GM18858 (cell line): ENCODE results near the gene ALCAM.
A peak's percentile ranks its signal among the peaks of the same experiment; 100 is the strongest.

Source experiments
- ATAC-seq: cut with Tn5 transposase; IDR thresholded peaks from one replicate; pipeline ENCODE4 v1.9.1; 2021; ENCODE audit not compliant: unreplicated experiment

Gene ALCAM

DNA sequence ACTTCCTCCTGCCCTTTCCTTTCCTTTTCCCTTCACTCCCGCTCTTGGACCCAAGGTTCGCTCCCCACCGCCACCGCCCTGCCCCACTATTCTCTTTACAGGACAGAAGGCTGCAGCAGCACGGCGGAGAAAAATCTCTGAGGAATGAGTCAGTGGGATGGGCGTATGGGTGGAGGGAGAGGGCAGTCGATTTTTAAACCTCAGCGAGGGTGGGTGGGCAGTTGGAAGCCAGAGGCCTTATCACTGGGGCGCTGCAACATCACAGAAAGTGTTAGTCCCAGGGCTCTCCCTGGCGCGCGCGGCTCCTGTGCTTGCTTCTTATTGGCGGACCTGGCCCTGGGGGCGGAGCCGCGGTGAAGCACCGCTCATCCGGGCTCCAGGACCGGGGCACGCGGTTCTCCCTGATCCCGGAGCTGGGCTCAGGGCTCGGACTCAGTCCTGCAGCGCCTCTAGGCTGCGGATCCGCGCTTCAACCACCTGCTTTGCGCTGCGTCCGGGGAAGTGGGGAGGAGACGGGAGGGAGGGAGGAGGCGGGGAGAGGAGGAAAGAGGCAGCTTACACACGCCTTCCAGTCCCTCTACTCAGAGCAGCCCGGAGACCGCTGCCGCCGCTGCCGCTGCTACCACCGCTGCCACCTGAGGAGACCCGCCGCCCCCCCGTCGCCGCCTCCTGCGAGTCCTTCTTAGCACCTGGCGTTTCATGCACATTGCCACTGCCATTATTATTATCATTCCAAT is at the start of gene ALCAM:
TSS of gene ALCAM (plus strand) at position 584 of the 737 bp plus-strand sequence.
- peak; percentile 48 for ATAC-seq

DNA sequence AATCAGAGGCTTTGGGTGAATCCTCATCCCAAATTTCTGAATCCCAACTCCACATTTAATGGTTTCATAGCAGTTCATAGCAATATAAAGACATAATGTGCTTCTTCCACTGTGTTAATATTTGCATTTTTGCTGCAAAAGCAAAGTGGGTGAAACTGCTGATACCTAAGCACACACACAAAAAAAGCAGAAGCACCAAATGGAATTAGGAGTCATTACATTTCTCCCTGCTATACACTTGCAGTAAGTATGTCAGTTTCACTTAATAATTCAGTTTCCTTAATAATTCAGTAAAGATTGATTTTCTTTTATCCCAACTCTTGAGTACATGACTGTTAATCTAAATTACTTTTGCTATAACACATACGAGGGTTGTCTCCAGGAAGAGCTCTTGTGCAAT is 48.9 kb upstream of the ALCAM start:
- ATAC-seq: no peak

DNA sequence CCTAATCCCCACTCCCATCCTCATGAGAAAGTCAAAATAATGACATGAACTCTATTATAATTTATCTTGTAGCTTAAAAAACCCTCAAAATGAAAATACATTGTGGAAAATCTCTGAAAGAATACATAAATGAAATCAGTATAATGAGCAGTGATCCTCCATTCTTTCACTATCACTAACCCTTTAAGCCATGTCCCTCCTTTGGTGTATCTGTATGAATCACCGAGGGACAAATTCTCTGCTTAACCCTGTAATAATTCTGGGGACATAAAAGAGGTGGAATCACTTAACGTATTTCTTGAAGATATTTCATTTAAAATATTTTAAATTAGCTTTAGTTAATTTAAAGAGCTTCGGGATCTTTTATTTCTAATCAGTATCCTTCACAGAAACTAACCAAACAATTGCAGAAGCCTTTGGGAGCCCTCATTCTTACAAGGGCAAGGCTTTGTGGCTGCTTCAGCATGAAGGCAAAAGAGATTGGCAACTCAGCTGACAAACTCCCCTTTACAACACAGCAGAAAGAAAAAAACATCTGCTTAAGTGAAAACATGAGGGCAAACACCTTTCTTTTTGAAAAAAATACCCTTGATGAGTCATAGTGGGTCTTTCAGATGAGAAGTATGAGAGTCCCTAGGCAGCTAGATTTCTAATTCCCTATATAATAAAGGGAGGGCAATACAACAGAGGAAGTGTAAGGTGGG is 44.0 kb upstream of the ALCAM start:
- ATAC-seq: peak; percentile 98

DNA sequence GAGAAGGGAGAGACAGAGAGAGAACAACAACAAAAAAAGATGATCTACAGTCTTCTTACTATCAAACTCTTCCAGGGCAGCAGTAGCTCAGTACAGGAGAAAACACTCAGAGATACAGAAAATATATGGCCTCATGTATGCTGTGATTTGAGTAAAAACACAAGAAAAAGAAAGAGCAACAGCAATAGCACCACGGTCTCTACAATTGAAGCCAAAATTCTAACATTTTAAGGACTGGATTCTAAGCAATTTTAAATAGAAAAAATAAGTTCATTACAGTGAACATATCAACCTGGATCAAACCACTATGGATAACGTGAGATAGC is 43.5 kb upstream of the ALCAM start:
- ATAC-seq: peak; percentile 23

DNA sequence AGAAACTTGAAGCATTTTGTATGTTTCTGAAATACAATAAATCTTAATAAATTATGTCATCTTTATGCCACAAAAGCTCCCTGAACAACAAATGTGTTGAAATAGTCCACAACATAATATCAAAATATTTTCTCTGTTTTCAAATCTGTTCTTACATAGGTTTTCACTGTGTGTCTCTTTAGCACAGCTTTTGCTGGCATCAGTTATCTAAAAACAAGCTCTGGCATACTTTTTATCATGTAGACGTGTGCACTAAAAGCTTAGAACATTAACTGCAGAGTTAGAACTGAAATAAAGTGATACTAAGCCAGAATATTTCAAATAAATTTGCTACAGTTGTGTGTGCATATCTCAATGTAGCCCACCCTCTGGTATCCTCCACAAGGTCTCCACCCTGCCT is 41.8 kb upstream of the ALCAM start:
- no peak for ATAC-seq

DNA sequence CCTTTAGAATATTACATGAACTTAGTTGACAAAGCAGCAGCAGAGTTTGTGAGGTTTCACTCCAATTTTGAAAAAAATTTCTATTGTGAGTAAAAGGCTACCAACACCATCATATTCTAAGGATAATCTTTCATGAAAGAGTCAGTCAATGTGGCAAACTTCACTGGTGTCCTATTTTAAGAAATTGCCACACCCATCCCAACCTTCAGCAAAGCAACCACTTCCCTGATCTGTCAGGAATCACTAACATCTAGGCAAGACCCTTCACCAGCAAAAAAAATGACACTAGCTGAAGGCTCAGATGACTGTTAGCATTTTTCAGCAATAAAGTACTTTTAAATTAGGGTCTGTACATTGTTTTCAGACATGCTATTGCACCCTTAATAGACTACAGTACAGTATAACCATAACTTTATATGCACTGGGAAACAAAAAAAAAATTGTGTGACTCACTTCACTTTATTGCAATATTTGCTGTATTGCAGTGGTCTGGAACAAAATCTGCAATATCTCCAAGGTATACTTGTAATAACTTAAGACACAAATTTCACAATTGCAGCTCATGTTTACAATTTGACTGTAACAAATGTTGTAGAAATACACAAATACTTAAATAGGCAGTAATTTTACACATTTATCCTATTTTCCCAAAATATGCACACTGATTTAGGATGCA is 38.9 kb upstream of the ALCAM start:
- ATAC-seq: no peak

DNA sequence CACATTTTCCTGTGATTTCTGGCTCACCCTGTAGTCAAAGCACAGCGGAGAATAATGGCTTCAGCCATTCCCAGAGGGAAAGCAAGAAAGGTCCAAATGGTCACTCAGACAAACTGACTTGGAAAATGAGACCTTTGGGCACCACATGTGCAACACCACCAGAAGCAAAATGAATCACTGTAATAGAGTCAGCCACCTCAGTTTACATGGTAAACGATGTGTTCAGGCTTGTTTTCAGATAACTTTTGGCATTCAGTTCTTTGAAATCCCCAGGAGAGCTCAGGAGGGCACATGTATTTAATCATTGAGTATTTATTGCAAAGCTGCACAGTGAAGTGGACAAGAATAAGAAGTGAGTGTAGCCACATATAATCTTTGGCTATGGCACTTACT is 38.4 kb upstream of the ALCAM start:
- ATAC-seq: no peak

DNA sequence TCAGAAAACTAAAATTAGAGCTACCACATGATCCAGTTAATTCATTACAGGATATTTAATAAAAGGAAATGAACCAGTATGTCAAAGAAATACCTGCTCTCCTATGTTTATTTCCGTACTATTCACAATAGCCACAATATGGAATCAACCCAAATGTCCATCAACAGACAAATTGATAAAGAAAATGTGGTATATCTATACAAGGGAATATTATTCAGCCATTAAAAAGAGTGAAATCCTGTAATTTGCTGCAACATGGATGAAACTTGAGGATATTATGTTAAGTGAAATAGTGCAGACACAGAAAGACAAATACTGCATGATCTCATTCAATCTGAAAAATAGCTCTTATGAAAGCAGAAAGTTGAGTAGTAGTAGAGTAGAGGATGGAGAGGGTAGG is 33.7 kb upstream of the ALCAM start:
- ATAC-seq: no peak

DNA sequence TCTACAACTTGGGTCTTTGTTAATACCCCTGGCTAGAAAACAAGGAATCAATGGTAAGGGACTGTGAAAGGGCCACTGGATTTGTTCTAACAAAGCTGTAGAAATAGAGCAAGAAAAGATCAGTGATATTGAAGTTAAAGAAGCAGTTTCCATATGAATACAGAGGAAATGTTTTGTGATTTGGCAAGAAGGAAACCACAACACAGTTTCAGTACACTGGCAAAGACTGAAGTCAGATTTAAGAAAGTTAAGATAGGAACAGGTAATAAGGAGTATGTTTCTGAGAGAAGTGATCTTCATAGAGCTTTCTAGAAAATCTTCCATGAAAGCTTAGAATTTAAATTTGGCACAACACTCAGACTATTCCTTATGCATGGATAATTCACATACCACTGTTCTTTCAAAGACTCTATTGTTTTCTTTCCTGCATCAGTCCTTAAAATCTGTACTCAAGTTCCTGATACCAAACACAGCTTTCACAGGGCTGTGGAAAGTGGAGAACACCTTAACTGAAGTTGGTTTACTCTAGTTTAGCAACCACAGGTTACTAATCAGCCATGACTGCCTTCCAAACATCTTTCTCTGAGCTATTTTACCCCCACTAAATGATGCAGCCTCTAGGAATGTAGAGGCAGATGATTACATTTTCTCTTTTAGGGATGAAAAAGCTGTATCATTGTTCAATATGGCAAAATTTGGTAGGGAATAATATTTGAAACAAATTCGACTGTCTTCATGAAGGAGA is 32.4 kb upstream of the ALCAM start:
- peak; percentile 72 for ATAC-seq

DNA sequence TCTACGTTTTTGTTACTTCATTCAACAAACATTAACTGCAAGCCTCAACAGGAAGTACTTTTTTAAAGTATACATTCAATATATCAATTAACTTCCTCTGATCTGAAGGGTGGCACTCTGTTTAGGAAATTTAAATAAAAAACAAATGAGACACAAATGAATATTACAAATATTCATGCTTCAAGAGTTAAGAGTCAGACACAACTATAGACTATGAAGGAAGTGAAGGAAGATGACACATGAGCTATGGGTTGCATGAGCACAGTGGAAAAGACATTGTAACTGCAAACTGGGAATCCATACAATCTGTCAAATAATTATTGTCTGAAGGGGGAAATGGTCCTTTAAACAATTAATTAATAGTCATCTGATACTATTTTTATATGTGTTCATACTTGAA is 26.8 kb upstream of the ALCAM start:
- no peak for ATAC-seq

DNA sequence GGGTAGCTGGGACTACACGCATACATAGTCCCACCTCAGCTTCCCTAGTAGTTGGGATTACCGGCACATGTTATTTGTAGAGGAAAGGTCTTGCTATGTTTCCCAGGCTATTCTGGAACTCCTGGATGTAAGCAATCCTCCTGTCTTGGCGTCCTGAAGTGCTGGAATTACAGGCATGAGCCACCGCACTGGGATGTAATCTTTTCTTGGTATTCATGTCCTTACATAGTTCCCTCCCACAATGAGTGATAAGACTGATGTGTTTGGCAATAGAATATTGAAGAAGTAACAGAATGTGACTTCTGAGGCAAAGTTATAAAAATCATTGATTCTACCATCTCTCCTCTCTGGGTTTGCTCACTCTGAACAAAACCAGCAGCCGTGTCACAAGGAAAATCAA is 22.7 kb upstream of the ALCAM start:
- ATAC-seq: no peak

DNA sequence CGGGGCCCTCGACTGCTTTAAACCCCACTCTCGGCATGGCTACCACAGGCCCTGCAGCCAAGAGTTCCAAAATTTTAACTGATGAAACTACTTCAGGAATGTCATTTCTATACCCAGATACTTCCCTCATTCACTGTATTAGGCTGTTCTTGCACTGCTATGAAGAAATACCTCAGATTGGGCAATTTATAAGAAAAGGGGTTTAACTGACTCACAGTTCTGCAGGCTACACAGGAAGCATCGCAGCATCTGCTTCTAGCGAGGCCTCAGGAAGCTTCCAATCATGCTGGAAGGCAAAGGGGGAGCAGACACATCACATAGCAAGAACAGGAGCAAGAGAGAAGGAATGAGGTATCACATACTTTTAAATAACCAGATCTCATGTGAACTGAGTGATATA is 21.6 kb upstream of the ALCAM start:
- no peak for ATAC-seq

DNA sequence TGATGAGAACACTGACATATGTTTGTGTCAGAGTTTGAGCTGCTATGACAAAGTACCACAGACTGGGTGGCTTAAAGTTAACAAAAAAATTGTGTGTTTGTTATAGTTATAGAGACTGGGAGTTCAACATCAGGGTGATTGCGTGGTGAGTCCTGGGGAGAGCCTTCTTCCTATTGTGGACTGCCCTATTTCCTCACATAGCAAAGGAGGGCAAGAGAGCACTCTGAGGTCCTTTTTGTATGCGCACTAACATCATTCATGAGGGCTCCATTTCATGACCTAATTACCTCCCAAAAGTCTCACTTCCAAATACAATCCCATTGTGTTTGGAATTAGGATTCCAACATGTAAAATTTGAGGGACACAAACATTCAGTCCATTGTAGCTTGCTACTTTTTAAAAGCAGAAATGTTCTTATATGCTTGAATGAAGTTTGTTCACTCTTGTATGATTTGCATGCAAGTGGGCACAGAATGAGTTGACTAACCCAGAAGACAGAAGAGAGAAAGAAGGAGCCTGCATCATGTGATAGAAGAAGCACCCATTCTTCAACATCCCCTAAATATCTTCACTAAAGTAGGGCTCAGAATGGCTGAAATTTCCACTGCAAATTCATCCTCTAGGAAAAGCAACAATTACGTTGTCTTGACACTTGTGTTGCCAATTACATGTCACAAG is 18.9 kb upstream of the ALCAM start:
- peak; percentile 85 for ATAC-seq

DNA sequence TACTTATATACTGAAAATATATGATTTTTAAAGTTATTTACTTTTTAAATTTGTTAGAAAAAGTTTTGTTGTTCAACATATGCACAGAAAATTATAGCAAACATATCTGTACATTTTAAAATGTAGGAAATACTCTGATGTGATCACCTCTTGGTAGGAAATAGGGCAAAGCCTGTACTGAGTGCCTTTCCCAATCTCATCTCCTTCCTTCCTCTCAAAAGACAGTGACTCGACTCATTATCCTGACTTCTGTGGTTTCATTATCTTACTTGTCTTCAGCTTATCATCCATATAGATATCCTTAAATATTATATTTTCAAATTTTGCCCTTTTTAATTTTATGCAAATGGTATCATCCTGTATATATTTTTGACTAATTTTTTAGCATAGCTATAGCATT is 18.4 kb upstream of the ALCAM start:
- no peak for ATAC-seq

DNA sequence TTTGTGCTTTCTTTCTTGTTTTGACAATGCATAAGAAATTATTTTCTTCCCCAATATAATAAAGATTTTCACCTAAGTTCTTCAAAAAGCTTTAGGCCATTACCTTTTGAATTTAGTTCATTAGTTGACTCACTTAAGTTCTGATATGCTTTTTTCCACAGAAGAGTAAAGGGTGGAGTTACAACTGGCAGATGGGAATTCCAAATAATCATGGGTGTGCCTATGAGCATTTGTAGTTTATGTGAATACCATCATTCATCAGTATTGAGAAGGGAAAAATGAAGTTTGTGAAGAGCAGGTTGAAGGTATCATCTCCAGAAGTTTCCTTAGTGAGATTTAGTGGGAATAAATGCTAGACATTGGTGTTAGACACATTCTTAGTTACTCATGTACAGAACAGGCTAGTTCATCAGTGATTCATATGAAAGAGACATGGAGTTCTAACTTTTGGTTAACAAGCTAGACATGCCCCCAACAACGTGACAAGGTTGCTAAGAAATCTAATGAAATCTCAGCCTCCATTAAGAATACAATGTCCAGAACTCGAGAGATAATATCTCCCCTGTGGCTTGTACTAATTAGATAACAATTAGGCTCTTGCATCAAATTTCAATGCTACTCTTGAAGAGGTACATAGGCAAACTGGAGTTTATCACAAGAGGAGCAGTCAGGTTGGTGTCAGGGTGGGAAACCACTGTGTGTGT is 16.9 kb upstream of the ALCAM start:
- no peak for ATAC-seq

DNA sequence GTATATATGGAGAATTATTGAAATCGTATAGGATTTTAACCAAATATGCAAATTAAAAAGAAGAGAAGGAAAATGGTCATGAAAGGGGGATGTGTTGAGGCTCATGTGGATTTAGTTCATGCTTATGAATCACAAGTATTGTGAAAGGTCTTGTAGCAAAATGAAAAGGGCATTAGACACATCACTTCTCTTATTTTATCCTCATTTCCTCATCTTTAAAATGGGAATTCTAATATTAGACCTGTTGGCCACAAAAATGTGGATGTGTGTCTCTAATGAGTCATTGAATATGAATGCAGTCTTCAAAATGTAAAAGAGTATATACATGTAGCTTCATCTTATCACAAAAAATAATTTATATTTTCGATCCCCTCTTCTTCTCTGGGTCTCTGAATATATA is 14.9 kb upstream of the ALCAM start:
- no peak for ATAC-seq

DNA sequence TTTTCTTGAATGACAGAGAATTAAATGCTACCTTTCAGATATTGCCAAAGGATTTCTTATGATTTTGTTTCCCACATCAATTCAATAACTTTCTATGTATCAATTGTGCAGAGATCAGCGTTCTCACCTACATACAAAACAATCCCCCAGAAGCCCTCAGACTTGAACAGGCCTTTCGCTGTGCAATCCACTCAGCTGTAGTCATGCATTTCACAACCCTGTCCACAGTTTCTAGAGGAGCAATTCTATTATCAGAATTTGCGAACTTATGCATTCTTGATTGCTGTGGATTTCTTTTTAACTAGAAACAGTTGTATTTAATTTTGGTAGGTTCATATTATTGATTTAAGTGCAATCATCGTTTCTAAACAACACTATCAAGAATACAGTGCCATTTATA is 13.7 kb upstream of the ALCAM start:
- ATAC-seq: no peak

DNA sequence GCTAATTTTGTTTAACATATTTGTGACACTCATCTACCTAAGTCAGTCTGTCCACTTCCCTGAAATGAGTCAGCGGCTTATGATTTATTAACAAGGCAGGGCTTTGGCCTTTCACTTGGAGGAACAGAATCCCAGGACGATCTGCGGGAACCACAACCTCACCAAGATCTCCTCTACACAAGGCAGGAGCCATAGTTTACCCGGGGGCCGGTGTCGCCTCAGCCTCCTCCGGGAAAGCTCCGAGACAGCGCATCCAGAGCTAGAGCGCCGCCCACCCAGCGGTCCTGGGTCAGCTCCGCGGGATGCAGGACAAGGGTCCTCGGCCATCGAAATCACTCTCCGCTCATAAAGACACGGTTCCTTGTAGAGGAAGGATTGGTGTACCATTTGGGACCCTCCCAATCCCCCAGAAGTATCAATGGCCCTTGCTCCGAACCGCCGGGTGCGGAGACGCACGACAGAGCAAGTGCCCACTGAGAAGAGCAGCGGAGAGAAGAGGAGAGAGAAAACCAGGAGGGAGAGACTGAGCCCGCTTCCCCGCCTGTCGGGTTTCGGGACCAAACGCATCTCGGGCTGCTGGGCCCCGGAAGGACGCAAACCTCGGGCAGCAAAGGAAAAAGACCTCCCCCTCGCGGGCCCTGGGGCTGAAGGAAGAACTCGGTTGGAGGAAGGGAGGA is 13.1 kb upstream of the ALCAM start:
- ATAC-seq: no peak

DNA sequence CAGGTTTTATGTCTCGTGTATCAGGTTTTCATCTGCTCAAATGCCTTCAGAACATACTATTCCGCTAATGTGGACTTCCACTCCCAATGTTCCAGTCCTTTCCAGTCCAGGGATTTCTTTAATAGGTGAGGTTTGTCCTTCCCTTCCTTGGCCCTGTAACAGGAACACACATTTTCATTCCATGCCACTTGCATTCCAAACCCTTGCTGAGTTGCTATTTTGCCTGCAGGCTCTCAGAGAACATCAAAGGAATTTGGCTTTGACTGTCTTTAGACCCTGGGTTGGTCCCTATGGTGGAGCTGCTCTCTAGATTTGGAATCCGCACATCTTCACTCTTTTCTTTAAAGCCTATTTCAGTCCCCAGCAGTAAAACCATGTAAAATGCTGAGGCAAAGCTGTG is 12.3 kb upstream of the ALCAM start:
- ATAC-seq: no peak
